ENCODE results near the gene SUN1. TPM values are rescaled to one million over a fixed set of nuclear protein-coding genes. Genes with fewer than 3 reads are reported as not detected.

SUN1 gene
- total RNA-seq, 2 experiments from 2014 or later = 104 to 108 TPM

GRCh38 chr7:835485-836401 lies 3.5 kb downstream of the SUN1 start:
- intact Hi-C loops (cut with DNase I, micrococcal nuclease) = no loop called here
- TF ChIP-seq CTCF (IDR thresholded peaks at IDR 0.05) = no peak
- H3K27me3 Mint-ChIP-seq = no peaks in the 10 kb centered on the region
- H3K9me3 Mint-ChIP-seq = no peaks in the 10 kb centered on the region
- Histone ChIP-seq H3K36me3 (ENCODE audit: insufficient read depth, low read length) (peaks cover 29% of the 10 kb centered on the region), H3K27ac (ENCODE audit: low read depth in 1 of 2, low read length in 2 of 2) (no peak overlapping the region), H3K4me1 (ENCODE audit: insufficient read depth, low read length) (peaks cover 39% of the 10 kb centered on the region), H3K9me3 (ENCODE audit: control insufficient read depth in 1 of 2, insufficient read depth in 1 of 2, low read length in 2 of 2) (no peaks in the 10 kb centered on the region), H3K4me3 (ENCODE audit: low read length) (no peak overlapping the region), H3K27me3 (ENCODE audit: control insufficient read depth in 1 of 2, insufficient read depth in 2 of 2, low read length in 2 of 2) (no peaks in the 10 kb centered on the region)
- H3K27ac Mint-ChIP-seq = no peak overlapping the region
- POLR2A ChIA-PET = interaction anchor here (2.0 kb wide), 1 partner anchor 19 kb away, joined by 5 read pairs; no protein-coding TSS in a partner anchor
- no peak overlapping the region for H3K4me3 Mint-ChIP-seq
- peaks cover 75% of the 10 kb centered on the region for H3K36me3 Mint-ChIP-seq (ENCODE audit: low read depth)
- no peak for ATAC-seq (ENCODE audit: poor library complexity)
- DNase-seq = peak in 1 of 14 experiments; percentile 20
- H3K4me1 Mint-ChIP-seq (ENCODE audit: low read depth) = peaks cover 31% of the 10 kb centered on the region
- CTCF ChIA-PET = interaction anchor here (0.7 kb wide), 1 partner anchor 49 kb away, joined by 3 read pairs; no protein-coding TSS in a partner anchor

DNA sequence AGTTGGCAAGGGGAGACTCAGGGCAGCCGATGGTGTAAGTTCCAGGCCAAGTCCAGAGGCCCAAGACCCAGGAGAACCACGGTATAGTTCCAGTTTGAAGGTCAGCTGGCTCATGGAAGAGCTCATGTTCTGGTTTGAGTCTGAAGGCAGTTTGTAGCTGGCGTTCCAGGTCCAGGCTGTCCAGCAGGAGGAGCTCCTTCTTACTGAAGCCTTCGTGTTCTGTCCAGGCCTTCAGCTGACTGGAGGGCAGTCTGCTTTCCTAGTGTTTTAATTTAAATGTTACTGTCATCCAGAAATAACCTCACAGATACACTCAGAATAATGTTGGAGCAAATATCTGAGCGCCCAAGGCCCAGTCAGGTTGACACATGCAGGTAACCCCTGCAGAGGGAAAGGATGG lies 4.2 kb downstream of the SUN1 start:
- intact Hi-C loops (cut with DNase I, micrococcal nuclease) = no loop called here
- peaks cover 32% of the 10 kb centered on the region for H3K4me1 ChIP-seq (ENCODE audit: insufficient read depth, low read length)
- Mint-ChIP-seq H3K27ac (no peak overlapping the region), H3K27me3 (no peaks in the 10 kb centered on the region), H3K9me3 (no peaks in the 10 kb centered on the region), H3K36me3 (ENCODE audit: low read depth) (peaks cover 76% of the 10 kb centered on the region), H3K4me1 (ENCODE audit: low read depth) (peaks cover 24% of the 10 kb centered on the region), H3K4me3 (no peak overlapping the region)
- DNase-seq = no peak
- no peaks in the 10 kb centered on the region for H3K27me3 ChIP-seq (ENCODE audit: control insufficient read depth in 1 of 2, insufficient read depth in 2 of 2, low read length in 2 of 2)
- no peak for ATAC-seq (ENCODE audit: poor library complexity)
- H3K36me3 ChIP-seq (ENCODE audit: insufficient read depth, low read length) = peaks cover 29% of the 10 kb centered on the region
- POLR2A ChIA-PET = interaction anchor here (2.0 kb wide), 1 partner anchor 20 kb away, joined by 5 read pairs; no protein-coding TSS in a partner anchor
- CTCF ChIA-PET = interaction anchor here (0.7 kb wide), 1 partner anchor 50 kb away, joined by 3 read pairs; no protein-coding TSS in a partner anchor
- H3K9me3 ChIP-seq (ENCODE audit: control insufficient read depth in 1 of 2, insufficient read depth in 1 of 2, low read length in 2 of 2) = no peaks in the 10 kb centered on the region
- H3K27ac ChIP-seq (ENCODE audit: low read depth in 1 of 2, low read length in 2 of 2) = no peak overlapping the region
- no peak overlapping the region for H3K4me3 ChIP-seq (ENCODE audit: low read length)
- no peak for TF ChIP-seq CTCF (IDR thresholded peaks at IDR 0.05)

- H3K27ac Mint-ChIP-seq = peak overlapping the region; percentile 19
- DNase-seq = no peak
- no peak overlapping the region for H3K4me3 Mint-ChIP-seq
- ATAC-seq (ENCODE audit: poor library complexity) = no peak
- no peaks in the 10 kb centered on the region for H3K27me3 ChIP-seq (ENCODE audit: control insufficient read depth in 1 of 2, insufficient read depth in 2 of 2, low read length in 2 of 2)
- no peak for TF ChIP-seq CTCF (IDR thresholded peaks at IDR 0.05)
- intact Hi-C loops (cut with DNase I, micrococcal nuclease) = no loop called here
- POLR2A ChIA-PET = interaction anchor here (2.0 kb wide), 1 partner anchor 20 kb away, joined by 5 read pairs; no protein-coding TSS in a partner anchor
- H3K27me3 Mint-ChIP-seq = no peaks in the 10 kb centered on the region
- CTCF ChIA-PET = no interaction called here
- H3K36me3 Mint-ChIP-seq (ENCODE audit: low read depth) = peaks cover 76% of the 10 kb centered on the region
- H3K4me3 ChIP-seq (ENCODE audit: low read length) = no peak overlapping the region
- no peaks in the 10 kb centered on the region for H3K9me3 ChIP-seq (ENCODE audit: control insufficient read depth in 1 of 2, insufficient read depth in 1 of 2, low read length in 2 of 2)
- no peaks in the 10 kb centered on the region for H3K9me3 Mint-ChIP-seq
- no peak overlapping the region for H3K27ac ChIP-seq (ENCODE audit: low read depth in 1 of 2, low read length in 2 of 2)
- peaks cover 35% of the 10 kb centered on the region for H3K36me3 ChIP-seq (ENCODE audit: insufficient read depth, low read length)
- peaks cover 18% of the 10 kb centered on the region for H3K4me1 Mint-ChIP-seq (ENCODE audit: low read depth)
- H3K4me1 ChIP-seq (ENCODE audit: insufficient read depth, low read length) = peaks cover 28% of the 10 kb centered on the region
These were observed 4.7 kb downstream of the SUN1 start for GRCh38 chr7:837001-837400.
